ES-I3 (cell line): ENCODE results near the gene SLCO4A1.
"Not testable (repeated sequence)": the region's sequence is repeated elsewhere in the genome, so short reads cannot be mapped to it uniquely, and the experiment has no call there.

Experiments
- H3K36me3 ChIP-seq: 2 replicates; pipeline ENCODE4 v1.6.1; 2013; ENCODE audit warnings: mild to moderate bottlenecking, low read length, control low read depth, moderate library complexity; ENCODE audit not compliant: insufficient read depth
- H3K4me1 ChIP-seq: 2 replicates; pipeline ENCODE4 v1.6.1; 2013; ENCODE audit warnings: mild to moderate bottlenecking, control low read depth, low read length; ENCODE audit not compliant: insufficient read depth
- H3K9ac ChIP-seq: 2 replicates; pipeline ENCODE4 v1.6.1; 2013; ENCODE audit warnings: low read depth, mild to moderate bottlenecking, low read length, moderate library complexity
- H3K9me3 ChIP-seq: 2 replicates; pipeline ENCODE4 v1.6.1; 2013; ENCODE audit warnings: mild to moderate bottlenecking, low read length, moderate library complexity; ENCODE audit not compliant: control insufficient read depth, insufficient read depth

SLCO4A1 gene

DNA sequence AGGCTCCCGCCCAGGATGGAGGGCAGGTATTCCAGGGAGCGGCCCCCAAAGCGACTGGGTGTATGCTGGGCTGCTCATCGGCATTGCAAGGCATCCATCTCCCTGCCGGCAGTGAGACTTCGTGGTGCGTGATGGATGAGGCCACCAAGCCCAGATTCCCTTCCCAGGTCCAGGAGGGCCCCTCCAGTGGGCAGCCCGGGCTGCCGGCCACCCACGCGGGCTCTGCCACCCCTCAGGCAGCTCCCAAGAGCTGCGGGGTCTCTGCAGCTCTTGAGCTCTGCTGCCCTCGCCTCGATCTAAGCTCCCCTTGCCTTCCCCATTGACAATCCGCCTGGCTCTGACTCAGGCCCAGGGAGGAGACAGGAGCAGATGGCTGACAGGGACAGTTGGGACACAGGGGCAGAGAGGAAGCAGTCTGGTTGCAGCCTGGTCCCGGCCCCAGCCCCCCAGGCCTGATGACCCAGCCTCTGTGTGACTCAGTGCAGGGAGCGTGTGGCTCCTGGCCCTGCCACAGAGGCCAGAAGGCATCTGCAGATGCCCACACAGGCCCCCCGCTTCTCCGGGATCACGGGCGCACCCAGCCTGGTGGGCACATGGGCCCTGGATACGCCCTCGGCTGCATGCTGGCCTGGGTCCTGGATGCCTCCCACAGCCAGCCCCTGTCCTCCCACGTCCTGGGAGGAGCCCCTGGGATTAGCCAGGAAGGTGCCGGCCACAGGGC lies 33.0 kb downstream of the SLCO4A1 start:
- Histone ChIP-seq H3K9me3 (no peaks in the 10 kb centered on the region; the same call in 1 of the 2 replicates), H3K4me1 (no peaks in the 10 kb centered on the region), H3K36me3 (no peaks in the 10 kb centered on the region), H3K9ac (no peak overlapping the region)

DNA sequence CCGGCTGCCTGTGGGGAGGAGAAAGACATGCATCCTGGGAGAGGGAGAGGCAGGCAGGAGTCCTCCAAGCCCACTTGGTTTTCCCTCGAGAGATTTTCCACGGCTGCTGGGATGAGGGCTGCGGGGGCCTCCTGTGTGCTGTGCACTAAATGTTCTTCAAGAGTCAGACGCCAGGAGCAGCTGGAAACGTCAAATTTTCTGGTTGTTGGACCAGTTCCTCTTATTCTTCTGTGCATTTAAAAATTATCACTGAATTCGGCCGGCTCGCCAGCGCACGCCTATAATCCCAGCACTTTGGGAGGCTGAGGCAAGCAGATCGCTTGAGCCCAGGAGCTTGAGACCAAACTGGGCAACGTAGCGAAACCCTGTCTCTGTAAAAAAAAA lies 33.6 kb downstream of the SLCO4A1 start:
- no peaks in the 10 kb centered on the region; the same call in 1 of the 2 replicates for H3K9me3 ChIP-seq
- no peaks in the 10 kb centered on the region for H3K4me1 ChIP-seq
- no peaks in the 10 kb centered on the region for H3K36me3 ChIP-seq
- no peak overlapping the region for H3K9ac ChIP-seq

DNA sequence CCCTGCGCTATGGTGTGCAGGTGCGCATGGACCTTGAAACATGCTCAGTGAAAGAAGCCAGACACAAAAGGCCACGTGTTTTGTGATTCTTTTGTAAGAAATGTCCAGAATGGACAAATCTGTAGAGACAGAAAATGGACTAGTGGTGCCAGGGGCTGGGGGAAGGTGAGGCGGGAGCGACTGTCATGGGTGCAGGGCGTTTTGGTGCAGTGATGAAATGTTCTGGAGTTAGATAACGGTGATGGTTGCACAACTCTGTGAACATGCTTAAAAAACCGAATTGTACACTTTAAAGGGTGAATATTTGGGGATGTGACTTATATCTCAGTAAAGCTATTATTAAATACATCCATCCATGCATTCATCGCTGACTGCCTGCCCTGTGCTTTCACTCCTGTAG lies 34.7 kb downstream of the SLCO4A1 start:
- Histone ChIP-seq H3K4me1 (no peaks in the 10 kb centered on the region), H3K9ac (no peak overlapping the region), H3K36me3 (no peaks in the 10 kb centered on the region), H3K9me3 (no peaks in the 10 kb centered on the region; the same call in 1 of the 2 replicates)

DNA sequence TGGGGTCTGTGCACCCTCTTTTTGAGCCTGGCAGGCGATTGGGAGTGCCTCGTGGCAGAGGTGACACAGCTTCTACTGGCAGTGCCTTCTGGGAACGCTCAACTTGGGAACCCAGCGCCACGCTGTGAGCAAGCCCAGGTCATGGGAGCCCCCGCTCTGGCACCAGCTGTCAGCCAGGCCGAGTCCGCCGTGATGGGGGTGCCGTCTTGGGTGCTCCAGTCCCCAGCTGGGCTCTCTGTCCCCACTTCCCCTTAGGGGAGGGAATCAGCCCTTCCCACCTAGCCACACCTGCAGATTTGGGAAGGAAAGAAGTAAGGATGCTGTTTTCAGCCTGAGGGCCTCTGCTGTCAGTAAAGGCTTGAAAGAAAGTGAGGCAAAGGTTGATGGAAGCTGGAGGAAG lies 35.4 kb downstream of the SLCO4A1 start:
- Histone ChIP-seq H3K4me1 (no peaks in the 10 kb centered on the region), H3K9me3 (no peaks in the 10 kb centered on the region; the same call in 1 of the 2 replicates), H3K36me3 (no peaks in the 10 kb centered on the region), H3K9ac (no peak overlapping the region)

DNA sequence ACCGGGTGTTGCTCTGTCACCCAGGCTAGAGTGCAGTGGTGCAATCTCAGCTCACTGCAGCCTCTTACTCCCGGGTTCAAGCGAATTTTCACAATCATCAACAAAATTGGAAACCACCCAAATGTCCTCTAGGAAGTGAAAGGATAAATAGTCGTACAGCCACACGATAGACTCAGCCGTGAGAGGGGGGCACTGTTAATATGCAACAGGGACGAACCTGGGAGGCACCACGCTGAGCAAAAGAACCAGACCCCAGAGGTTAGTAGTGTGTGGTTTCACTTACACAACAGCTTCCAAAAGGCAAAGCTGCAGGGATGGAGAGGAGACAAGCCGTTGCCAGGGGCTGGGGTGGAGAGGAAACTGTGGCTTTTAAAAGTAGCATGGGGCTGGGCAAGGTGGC lies 36.2 kb downstream of the SLCO4A1 start:
- no peak overlapping the region for H3K9ac ChIP-seq
- no peaks in the 10 kb centered on the region; the same call in 1 of the 2 replicates for H3K9me3 ChIP-seq
- no peaks in the 10 kb centered on the region for H3K4me1 ChIP-seq
- no peaks in the 10 kb centered on the region for H3K36me3 ChIP-seq

DNA sequence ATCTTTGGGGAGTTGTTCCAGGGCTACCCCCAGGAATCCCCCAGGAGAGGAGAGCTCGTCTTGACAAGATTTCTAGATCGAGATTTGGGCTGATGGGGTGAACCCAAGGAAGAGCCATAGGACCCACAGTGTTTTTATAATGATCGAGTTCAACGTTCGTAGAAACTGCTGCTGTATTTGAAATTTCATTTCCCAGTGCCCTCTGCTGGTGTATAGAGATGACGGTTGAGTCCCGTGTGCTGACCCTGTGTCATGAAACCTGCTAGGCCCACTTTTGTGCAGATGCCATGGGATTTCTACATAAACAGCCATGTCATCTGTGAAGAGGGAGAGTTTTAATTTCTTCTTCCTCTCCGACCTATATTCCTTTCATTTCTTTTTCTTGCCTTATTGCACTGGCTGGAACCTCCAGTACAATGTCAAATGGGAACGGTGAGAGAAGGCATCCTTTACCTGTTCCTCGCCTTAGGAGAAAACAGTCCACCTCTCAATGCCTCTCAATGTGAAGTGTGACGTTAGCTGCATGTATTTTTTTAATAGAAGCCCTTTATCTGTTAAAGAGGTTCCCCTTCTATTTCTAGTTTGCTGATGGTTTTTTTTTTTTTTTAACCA lies 37.8 kb downstream of the SLCO4A1 start:
- H3K36me3 ChIP-seq = no peaks in the 10 kb centered on the region
- no peaks in the 10 kb centered on the region; the same call in 1 of the 2 replicates for H3K9me3 ChIP-seq
- H3K9ac ChIP-seq = no peak overlapping the region
- no peaks in the 10 kb centered on the region for H3K4me1 ChIP-seq

DNA sequence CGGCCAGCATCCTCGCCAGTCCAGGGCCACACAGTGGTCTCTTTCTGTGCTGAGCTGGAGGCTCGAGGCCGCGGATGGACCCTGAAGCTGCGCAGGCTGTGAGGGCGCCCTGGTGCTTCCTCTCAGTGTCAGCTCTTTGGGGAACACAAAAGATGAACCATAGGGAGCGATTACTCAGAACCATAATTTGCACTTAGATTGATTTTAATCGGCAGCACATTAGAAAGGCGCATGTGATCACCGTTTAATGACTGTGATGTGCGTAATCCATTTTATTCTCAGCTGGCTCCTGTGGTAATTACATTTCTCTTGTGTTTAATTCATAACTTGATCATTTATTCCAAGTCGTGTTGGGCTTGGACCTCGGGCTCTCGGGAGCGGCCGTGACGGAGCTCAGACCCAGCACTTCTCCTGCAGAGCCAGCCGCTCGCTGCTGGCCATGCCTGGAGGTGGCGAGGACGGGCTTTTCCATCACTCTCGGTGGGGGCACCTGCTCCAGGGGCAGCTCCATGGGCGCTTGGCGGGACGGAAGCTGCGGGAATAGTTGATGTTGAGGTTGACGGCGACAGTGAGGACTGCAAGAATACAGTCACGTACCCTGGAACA lies 40.7 kb downstream of the SLCO4A1 start:
- Histone ChIP-seq H3K4me1 (peaks cover 7% of the 10 kb centered on the region; the same call in 1 of the 2 replicates), H3K9me3 (no peaks in the 10 kb centered on the region; the same call in 1 of the 2 replicates), H3K9ac (no peak overlapping the region)

DNA sequence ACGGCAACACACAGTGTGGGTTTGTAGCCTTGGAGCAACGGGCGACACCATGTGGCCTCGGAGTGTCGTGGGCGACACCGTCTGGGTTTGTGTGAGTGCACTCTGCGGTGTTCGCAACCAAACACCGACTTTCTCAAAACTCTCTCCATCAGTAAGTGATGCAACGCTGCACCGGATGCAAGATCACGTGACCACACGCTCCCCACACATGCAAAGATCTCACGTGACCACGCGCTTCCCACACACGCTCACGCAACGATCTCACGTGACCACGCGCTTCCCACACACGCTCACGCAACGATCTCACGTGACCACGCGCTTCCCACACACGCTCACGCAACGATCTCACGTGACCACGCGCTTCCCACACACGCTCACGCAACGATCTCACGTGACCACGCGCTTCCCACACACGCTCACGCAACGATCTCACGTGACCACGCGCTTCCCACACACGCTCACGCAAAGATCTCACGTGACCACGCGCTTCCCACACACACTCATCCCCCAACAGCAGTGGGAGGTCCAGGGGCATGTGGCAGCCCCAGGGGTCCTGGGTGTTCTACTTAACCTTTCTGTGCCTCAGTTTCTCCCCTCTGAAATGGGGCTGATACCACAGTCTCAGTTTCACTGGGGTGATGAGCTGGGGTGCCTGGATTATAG lies 41.5 kb downstream of the SLCO4A1 start:
- not testable (repeated sequence) for H3K9ac ChIP-seq, H3K36me3 ChIP-seq, H3K9me3 ChIP-seq, H3K4me1 ChIP-seq

More for the DNA sequence above, 40.7 kb downstream of the SLCO4A1 start:
- no peaks in the 10 kb centered on the region for H3K36me3 ChIP-seq

DNA sequence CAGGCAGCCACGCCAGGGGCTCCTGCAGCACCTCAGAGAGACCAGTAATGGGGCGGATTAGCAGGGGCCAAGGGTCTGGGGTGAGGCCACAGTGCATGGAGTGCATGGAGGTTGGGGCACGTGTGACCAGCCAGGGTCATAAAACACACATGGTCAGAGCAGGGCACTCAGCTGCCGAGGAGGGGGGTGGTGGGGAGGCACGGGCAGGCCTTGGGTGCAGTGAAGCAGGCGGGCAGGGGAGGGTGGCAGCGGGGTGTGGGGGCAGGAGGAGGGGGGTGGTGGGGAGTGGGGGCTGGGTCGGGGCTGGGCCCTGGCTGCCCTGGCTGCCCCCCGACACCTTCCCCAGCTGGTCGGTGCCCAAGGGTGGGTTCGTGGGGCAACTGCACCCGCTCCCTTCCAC lies 42.7 kb downstream of the SLCO4A1 start:
- Histone ChIP-seq H3K4me1 (peaks cover 7% of the 10 kb centered on the region; the same call in 1 of the 2 replicates), H3K36me3 (no peaks in the 10 kb centered on the region), H3K9me3 (no peaks in the 10 kb centered on the region; the same call in 1 of the 2 replicates), H3K9ac (no peak overlapping the region)

DNA sequence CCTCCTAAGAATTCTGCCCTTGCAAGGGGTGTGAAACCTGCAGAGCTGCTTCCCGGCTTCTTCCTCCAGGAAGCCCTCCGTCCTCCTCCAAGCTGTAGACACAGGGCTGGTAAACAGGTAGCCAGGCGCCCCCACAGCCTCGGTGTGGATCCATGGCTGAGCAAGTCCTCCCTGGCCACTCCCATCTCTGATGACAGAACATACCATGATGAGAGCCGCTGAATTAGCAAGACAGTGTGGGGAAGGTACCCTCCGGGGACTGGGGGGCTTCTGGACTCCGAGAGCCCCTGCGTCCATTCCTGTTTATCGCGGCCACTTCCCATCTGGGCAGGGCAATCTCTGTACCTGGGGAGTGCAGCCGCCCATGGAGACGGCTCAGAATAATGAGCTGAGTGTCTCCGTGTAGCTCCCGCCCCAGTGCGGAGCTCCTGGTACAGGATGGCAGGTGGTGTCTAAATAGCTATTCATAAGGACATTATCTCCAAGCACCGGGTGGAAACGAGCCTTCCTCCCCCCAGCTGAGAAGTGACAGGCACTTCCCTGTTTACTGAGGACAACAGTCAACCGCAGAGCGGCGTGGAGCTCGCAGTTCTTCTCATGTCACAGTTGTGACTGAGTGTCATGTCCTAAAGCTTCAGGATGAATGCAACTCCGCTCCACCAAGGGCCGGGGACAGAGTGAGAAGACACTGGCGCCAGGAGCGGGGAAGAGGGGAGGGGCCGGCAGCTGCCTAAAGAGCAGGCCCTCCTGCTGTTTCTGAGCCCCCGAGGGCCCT lies 43.7 kb downstream of the SLCO4A1 start:
- H3K9ac ChIP-seq = no peak overlapping the region

DNA sequence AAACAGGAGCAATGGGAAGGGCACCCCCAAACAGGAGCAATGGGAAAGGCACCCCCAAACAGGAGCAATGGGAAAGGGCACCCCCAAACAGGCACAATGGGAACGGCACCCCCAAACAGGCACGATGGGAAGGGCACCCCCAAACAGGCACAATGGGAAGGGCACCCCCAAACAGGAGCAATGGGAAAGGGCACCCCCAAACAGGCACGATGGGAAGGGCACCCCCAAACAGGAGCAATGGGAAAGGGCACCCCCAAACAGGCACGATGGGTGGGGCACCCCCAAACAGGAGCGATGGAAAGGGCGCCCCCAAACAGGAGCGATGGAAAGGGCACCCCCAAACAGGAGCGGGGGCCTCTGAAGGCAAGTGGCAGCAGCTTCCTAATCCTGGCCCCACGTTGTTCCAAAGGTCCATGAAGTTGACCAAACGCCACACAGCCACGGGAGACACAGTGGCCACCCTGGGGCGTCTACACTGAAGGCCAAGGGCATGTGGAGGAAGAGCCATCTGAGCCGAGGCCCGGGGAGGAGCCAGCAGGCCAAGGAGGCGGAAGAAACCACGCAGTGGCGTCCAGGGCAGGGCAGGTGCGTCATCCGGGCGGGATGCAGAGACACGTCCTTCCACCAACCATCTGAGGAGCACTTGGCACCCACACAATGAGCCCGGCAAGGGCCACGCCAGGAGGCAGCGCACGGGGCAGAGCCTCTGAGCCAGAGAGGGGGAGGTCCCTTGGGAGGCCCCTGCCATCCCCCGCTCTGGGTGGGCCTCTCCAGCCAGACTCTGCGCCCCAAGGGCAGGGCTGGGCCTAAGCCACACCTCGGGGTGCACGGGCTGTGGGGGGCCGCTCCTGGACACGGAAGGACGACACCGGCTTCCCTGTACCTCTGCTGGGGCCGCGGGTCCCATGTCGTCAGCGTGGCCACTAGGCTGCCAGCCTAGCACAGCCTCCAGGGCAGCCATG lies 44.8 kb downstream of the SLCO4A1 start:
- H3K36me3 ChIP-seq = no peaks in the 10 kb centered on the region
- H3K9me3 ChIP-seq = no peaks in the 10 kb centered on the region
- H3K9ac ChIP-seq = no peak overlapping the region
- peaks cover 7% of the 10 kb centered on the region; the same call in 1 of the 2 replicates for H3K4me1 ChIP-seq

More for the DNA sequence above, 43.7 kb downstream of the SLCO4A1 start:
- Histone ChIP-seq H3K9me3 (no peaks in the 10 kb centered on the region), H3K4me1 (peaks cover 7% of the 10 kb centered on the region; the same call in 1 of the 2 replicates), H3K36me3 (no peaks in the 10 kb centered on the region)

DNA sequence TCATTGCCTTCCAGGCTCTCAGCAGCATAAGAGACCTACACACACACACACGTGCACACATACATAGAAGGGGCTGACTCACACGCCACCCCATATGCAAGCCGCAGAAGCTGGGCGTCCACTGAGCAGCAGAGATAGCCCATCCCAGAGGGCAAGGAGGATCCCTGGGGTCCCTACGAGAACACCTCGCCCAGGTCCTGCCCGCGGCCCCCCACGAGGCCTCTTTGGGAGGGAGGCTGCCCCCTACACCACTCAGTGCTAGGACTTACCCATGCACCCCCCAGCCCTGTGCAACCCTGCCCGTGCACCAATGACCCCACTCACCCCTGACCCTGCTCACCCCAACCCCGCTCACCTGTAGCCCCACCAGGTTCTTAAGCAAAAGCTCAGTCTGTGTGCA lies 45.8 kb downstream of the SLCO4A1 start:
- H3K4me1 ChIP-seq = peaks cover 7% of the 10 kb centered on the region; the same call in 1 of the 2 replicates

DNA sequence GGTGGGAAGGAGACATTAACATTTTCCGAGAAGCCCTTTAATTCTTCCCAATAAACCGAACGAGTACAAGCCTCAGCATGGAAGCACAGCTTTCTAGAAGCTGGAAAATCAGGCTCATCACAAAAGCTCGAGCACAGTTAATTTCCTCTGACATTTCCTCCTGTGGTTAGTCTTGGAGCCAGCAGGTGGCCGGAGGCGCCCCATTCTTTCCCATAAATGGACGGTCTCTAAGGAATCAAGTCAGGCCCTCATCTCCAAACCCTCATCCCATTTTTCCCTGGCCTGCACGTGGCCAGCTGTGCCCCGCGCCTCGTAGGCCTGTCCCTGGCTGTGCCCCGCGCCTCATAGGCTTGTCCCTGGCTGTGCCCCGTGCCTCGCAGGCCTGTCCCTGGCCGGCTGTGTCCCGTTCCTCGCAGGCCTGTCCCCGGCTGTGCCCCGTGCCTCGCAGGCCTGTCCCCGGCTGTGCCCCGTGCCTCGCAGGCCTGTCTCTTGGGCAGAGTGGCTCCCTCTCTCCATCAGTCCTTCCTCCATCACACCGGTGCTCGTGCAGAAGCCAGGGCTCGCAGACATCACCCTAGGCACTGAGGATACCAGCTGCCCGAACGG lies 46.7 kb downstream of the SLCO4A1 start:
- H3K9me3 ChIP-seq = no peaks in the 10 kb centered on the region
- peaks cover 7% of the 10 kb centered on the region; the same call in 1 of the 2 replicates for H3K4me1 ChIP-seq
- H3K9ac ChIP-seq = no peak overlapping the region
- H3K36me3 ChIP-seq = no peaks in the 10 kb centered on the region

More for the DNA sequence above, 45.8 kb downstream of the SLCO4A1 start:
- Histone ChIP-seq H3K9ac (no peak overlapping the region), H3K9me3 (no peaks in the 10 kb centered on the region), H3K36me3 (no peaks in the 10 kb centered on the region)
